OCI-LY1 (cell line): Measurements from ENCODE around the gene TOX2.

Source experiments
- H2AFZ ChIP-seq: fragments of 200-600 bp; sonication (generic), shearing (Covaris generic); 2 replicates; pipeline ENCODE4 v1.6.0; 2014; ENCODE audit warnings: antibody characterized with exemption, mild to moderate bottlenecking, low read length
- H3F3A ChIP-seq: fragments of 200-600 bp; sonication (generic), shearing (Covaris generic); 2 replicates; pipeline ENCODE4 v1.6.0; 2014; ENCODE audit warnings: mild to moderate bottlenecking, antibody characterized with exemption, low read length, moderate library complexity; ENCODE audit not compliant: insufficient read depth
- H3K27ac ChIP-seq: fragments of 200-600 bp; sonication (generic); 2 replicates; pipeline ENCODE4 v1.5.1; 2014; ENCODE audit warnings: low read length, mixed run types, mild to moderate bottlenecking, low read depth; ENCODE audit not compliant: poor library complexity, severe bottlenecking
- H3K27me3 ChIP-seq: fragments of 200-600 bp; sonication (generic); 2 replicates; pipeline ENCODE4 v1.6.0; 2014; ENCODE audit warnings: antibody characterized with exemption, mild to moderate bottlenecking, low read length, moderate library complexity; ENCODE audit not compliant: insufficient read depth
- H3K36me3 ChIP-seq: fragments of 200-600 bp; sonication (generic); 2 replicates; pipeline ENCODE4 v1.6.1; 2014; ENCODE audit warnings: mild to moderate bottlenecking, antibody characterized with exemption, low read length, moderate library complexity, mixed read lengths; ENCODE audit not compliant: insufficient read depth
- H3K4me1 ChIP-seq: fragments of 200-600 bp; sonication (generic); 2 replicates; pipeline ENCODE4 v1.5.1; 2014; ENCODE audit warnings: mild to moderate bottlenecking, low read length, moderate library complexity; ENCODE audit not compliant: insufficient read depth, severe bottlenecking
- H3K4me2 ChIP-seq: fragments of 200-600 bp; sonication (generic), shearing (Covaris generic); 2 replicates; pipeline ENCODE4 v1.6.1; 2014; ENCODE audit warnings: low read length
- H3K4me3 ChIP-seq: fragments of 200-600 bp; sonication (generic); 2 replicates; pipeline ENCODE4 v1.5.1; 2014; ENCODE audit warnings: low read length, low read depth, mild to moderate bottlenecking, mixed read lengths; ENCODE audit not compliant: poor library complexity, severe bottlenecking
- H3K79me2 ChIP-seq: fragments of 200-600 bp; shearing (Covaris generic); 2 replicates; pipeline ENCODE4 v1.6.1; 2016; ENCODE audit warnings: mixed run types, low read length, mixed read lengths; ENCODE audit not compliant: insufficient read depth
- H3K9ac ChIP-seq: fragments of 200-600 bp; sonication (generic), shearing (Covaris generic); 2 replicates; pipeline ENCODE4 v1.6.1; 2014; ENCODE audit warnings: mild to moderate bottlenecking, low read length, mixed read lengths
- H3K9me2 ChIP-seq: fragments of 200-600 bp; sonication (generic), shearing (Covaris generic); 2 replicates; pipeline ENCODE4 v1.6.1; 2014; ENCODE audit warnings: low read depth, mild to moderate bottlenecking, low read length, mixed read lengths
- H3K9me3 ChIP-seq: fragments of 200-600 bp; shearing (Covaris generic); 2 replicates; pipeline ENCODE4 v1.6.1; 2014; ENCODE audit warnings: low read length, mixed read lengths
- H4K20me1 ChIP-seq: fragments of 200-600 bp; sonication (generic), shearing (Covaris generic); 2 replicates; pipeline ENCODE4 v1.6.0; 2016; ENCODE audit warnings: mild to moderate bottlenecking, low read length; ENCODE audit not compliant: insufficient read depth
- CTCF ChIP-seq: fragments of 200-600 bp; sonication (generic), shearing (Covaris generic); IDR thresholded peaks from 2 replicates; pipeline ENCODE4 v1.5.1; 2017; ENCODE audit warnings: mild to moderate bottlenecking, antibody characterized with exemption, low read length, moderate library complexity, mixed read lengths
- EZH2 ChIP-seq: fragments of 200-600 bp; sonication (generic), shearing (Covaris generic); IDR thresholded peaks from 2 replicates; pipeline ENCODE4 v1.8.0; 2017; ENCODE audit warnings: borderline replicate concordance, mixed run types, mild to moderate bottlenecking, antibody characterized with exemption, low read length, moderate library complexity, mixed read lengths

TOX2 gene

GRCh38 chr20:44084891-44085290 lies 170.2 kb downstream of the TOX2 start:
- Histone ChIP-seq H3K9ac (no peak overlapping the region), H4K20me1 (no peaks in the 10 kb centered on the region), H3K27ac (no peak overlapping the region), H3K27me3 (no peaks in the 10 kb centered on the region), H3K4me1 (peaks cover 37% of the 10 kb centered on the region), H2AFZ (no peak overlapping the region), H3K9me2 (no peaks in the 10 kb centered on the region), H3K79me2 (no peaks in the 10 kb centered on the region), H3K36me3 (no peaks in the 10 kb centered on the region), H3K4me3 (no peak overlapping the region), H3K9me3 (no peaks in the 10 kb centered on the region), H3K4me2 (no peak overlapping the region), H3F3A (no peaks in the 10 kb centered on the region)
- no peak for TF ChIP-seq EZH2
- no peak for TF ChIP-seq CTCF

GRCh38 chr20:44085616-44086434 lies 171.2 kb downstream of the TOX2 start:
- Histone ChIP-seq H3K4me3 (no peak overlapping the region), H3K9me3 (no peaks in the 10 kb centered on the region), H3F3A (no peaks in the 10 kb centered on the region), H3K4me1 (peaks cover 40% of the 10 kb centered on the region), H3K4me2 (no peak overlapping the region), H3K36me3 (no peaks in the 10 kb centered on the region), H4K20me1 (no peaks in the 10 kb centered on the region), H3K79me2 (no peaks in the 10 kb centered on the region), H2AFZ (no peak overlapping the region), H3K9ac (no peak overlapping the region), H3K27ac (no peak overlapping the region), H3K9me2 (no peaks in the 10 kb centered on the region), H3K27me3 (no peaks in the 10 kb centered on the region)
- TF ChIP-seq CTCF: no peak
- TF ChIP-seq EZH2: no peak

- no peaks in the 10 kb centered on the region for H3K27me3 ChIP-seq
- no peak overlapping the region for H2AFZ ChIP-seq
- no peak overlapping the region for H3K4me3 ChIP-seq
- H3K9ac ChIP-seq: no peak overlapping the region
- no peaks in the 10 kb centered on the region for H3K36me3 ChIP-seq
- H3K27ac ChIP-seq: no peak overlapping the region
- TF ChIP-seq EZH2: no peak
- no peak for TF ChIP-seq CTCF
- no peaks in the 10 kb centered on the region for H4K20me1 ChIP-seq
- no peaks in the 10 kb centered on the region for H3K79me2 ChIP-seq
- H3K9me3 ChIP-seq: no peaks in the 10 kb centered on the region
- no peaks in the 10 kb centered on the region for H3F3A ChIP-seq
- H3K4me2 ChIP-seq: no peak overlapping the region
- peaks cover 37% of the 10 kb centered on the region for H3K4me1 ChIP-seq
- no peaks in the 10 kb centered on the region for H3K9me2 ChIP-seq
These were observed 172.6 kb downstream of the TOX2 start for GRCh38 chr20:44087051-44087856.
